HG02642 (cell line): ENCODE measurements around the gene GALNT18.

ENCODE experiments used
- ATAC-seq: cut with Tn5 transposase; IDR thresholded peaks from one replicate; pipeline ENCODE4 v1.9.1; 2021; ENCODE audit warnings: mild to moderate bottlenecking; ENCODE audit not compliant: unreplicated experiment, poor library complexity

GALNT18 gene

DNA sequence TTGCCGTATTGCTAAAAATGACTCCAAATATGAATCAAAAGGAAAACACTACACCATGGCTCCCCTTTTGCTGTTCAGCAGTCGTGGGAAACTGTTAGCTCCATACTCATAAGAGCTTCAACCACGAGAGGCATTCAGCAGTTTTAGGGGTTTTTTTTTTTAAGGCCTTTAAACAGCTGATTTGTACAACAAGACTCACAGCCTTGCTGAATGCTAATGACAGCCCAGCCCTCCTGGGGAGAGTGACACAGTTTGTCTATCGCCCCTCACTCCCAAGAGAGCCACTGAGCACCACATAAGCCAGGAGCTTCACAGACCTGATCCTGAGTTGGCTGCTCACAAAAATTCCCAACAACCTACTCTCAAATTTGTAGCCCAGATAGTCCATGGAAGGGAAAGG is 32.4 kb downstream of the GALNT18 start:
- ATAC-seq = no peak

DNA sequence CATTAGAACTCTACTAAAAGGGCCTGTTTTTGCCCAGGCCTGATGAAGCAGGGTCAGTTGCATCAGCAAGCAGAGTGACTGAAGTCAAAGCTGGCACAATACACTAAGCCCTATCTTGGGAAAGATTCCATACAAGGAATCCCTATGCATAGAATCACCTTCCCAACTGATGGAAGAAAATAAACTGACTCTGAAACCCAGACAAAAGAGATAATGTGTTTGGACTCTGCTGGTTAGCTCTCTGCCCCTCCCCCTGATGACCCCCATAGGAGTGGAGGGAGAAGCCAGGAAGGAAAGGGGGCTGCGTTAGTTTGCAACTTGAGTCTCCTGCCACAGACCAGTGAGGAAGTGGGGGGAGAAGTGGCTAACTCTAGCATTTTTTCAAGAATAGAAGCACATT is 32.9 kb downstream of the GALNT18 start:
- ATAC-seq = no peak

DNA sequence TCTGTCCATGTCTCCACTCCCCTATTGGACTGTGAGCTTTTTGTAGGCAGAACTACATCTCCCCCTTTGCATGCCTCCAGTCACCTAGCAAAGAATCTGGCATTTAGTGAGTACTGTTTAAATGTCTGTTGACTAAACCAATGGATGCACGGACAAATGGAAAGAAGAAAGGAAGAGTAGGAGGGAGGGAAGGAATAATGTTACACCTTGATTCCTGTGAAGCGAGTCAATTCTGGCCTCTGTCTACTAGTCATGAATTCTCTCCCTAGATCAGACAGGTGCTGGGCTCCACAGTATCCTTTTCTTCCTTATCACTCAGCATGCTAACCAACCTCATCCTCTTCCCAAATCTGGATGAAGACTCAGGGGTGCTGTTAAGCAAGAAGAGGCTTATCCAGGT is 33.6 kb downstream of the GALNT18 start:
- ATAC-seq = no peak

DNA sequence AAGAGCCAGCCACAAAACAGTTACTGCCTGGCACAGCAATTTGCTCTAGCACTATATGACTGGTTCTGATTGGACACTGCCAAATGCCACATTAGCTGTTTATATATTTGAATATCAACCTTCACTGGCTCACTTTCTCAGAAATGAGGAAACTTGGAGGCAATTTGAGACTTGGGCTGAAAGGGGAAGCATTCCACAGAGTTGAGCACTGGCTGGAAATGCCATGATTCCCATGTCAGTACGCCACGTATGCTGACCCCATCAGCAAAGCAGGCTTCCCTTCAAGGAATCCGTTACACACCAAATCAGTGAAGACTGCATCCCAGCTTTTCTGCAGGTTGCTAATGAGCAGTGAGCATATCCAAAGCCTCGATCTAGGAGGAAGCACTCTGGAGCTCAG is 34.7 kb downstream of the GALNT18 start:
- no peak for ATAC-seq

- ATAC-seq = no peak
Measured at GRCh38 chr11:11586465-11586864, 35.3 kb downstream of the GALNT18 start.

DNA sequence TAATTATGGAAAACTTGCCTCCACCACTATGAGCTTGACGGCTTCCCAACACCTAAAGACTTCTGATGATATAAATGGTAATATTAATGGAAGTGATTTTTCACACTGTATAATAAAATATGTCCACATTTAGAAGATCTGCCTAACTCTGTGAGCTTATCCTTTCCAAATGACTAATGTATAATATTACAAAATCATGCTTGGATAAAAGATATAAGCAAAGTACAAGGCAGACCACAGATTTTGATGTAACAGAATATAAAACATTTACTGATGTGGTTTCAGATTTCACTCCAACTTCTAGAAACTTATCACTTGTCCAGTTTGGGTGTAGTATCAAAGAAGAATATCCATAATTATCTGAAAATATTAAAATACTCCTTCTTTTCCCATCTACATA is 36.9 kb downstream of the GALNT18 start:
- no peak for ATAC-seq

- ATAC-seq = no peak
Measured at GRCh38 chr11:11584530-11584810, 37.3 kb downstream of the GALNT18 start.

GRCh38 chr11:11583801-11584529 is 37.8 kb downstream of the GALNT18 start:
- ATAC-seq = no peak

DNA sequence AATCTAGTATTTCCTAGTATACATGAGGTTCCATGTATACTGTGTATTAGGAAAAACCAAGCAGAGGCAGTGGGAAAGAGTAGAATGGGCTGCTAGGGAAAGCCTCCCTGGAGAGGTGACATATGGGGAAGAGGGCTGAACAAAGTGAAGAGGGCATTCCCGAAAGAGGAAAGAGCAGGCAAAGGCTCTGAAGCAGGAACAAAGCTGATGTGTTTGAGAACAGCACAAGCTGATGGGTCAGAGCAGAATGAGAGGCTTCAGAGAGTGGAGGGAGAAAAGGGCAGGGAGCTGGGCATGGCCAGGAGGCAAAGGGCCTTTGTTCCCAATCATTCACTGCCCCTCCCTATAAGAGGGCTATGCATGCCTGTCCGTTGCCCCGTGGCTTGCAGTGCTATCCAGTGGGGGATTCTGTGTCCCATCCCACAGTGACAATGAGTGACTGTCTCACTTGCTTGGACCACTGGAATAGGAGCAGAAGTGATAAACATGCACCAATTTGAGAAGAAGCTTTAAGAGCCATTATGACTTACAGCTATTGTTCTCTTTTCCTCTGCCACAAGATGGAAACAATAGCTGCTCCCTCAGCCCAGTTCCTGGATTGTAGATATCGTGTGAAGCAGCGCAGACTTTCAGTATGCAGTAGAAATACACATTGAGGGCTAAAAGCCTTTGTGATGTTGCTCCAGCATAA is 39.6 kb downstream of the GALNT18 start:
- ATAC-seq = no peak

- ATAC-seq = no peak
Measured at GRCh38 chr11:11581481-11581880, 40.3 kb downstream of the GALNT18 start.

DNA sequence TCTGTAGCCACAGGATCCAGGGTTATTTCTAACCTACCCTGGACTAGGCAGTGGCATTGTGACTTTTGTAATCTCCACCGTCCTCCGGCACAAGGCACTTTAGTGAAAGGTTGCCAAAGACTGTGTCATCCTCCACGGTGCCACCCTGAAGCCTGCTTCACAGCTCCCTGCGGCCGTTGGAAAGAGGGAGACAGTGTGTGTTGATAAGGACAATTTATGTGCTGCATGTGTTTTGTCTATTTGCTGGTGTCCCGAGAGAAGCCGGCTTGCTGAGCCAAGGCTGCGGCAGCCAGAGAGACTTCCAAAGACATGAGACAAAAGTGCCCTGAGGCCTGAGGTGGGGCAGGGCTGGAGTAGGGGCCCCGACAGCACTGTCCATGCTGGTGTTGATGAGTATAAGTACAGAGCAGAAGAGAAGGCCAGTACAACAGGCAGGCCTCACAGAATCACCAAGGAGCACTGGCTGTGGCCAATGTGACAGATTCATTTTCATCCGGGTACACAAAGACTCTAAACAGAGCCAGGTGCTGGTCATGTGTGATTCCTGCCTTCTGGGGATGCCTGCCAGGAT is 40.9 kb downstream of the GALNT18 start:
- no peak for ATAC-seq

DNA sequence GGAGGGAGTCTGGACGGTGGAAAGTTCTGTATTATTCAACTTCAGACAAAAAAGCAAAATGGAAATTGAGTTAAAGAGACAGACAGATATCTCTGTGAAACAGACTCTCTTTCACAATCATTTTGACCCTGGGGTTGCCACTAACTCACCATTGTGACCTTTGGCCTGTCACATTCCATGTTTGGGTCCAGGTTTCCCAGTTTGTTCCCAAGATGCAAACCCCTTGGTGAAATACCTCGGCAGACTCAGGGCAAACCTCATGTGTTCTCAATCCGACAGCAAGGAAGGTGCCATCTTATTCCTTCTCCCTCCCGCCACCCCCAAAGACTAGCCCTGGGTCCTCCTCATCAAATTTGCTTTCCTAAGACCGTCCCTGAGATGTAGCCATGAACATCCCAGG is 41.8 kb downstream of the GALNT18 start:
- ATAC-seq = no peak

DNA sequence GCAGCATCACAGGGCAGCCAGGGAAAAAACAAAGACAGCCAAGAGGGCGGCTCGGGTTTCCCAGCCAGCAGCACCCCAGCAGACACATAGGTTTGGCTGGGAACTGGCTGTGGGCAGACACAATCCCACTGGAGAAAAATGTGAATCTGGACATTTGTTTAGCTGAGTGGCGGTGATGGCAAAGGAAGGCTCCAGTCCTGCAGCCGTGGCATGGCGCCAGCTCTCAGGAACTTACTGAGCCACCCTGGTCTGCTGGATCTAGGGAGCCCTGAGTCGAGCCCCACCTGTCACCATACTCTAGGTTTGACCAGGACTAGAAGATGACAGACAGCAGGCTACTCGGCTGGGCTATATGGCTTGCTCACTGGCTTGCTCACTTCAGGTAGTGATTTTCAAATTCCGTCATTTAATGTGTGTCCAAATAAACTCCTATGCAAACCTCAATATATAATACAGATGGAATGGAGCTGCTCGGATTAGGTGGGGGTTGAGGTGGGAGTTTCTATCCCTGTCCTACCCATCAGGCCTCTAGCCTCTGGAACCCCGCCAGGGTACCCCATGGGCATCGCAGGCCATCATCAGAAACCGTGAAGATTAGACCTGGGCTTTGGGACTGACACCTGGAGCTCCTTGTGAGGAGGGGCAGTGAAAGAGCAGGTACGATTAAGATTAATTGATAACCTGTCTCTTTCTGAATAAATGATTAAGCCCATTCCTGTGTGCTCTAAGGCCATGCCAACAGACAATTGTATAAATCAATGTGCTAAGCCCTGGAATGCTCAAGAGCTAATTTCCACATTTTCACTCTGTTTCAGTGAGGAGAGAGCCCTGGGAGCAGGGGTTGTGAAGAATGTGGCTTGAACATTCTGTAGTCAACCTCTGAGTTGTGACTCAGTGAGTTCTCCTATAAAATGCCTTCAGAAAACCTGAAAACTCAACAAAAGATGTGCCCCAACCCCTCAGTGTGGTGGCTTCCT is 42.5 kb downstream of the GALNT18 start:
- ATAC-seq = no peak

GRCh38 chr11:11577932-11578911 is 43.6 kb downstream of the GALNT18 start:
- no peak for ATAC-seq

DNA sequence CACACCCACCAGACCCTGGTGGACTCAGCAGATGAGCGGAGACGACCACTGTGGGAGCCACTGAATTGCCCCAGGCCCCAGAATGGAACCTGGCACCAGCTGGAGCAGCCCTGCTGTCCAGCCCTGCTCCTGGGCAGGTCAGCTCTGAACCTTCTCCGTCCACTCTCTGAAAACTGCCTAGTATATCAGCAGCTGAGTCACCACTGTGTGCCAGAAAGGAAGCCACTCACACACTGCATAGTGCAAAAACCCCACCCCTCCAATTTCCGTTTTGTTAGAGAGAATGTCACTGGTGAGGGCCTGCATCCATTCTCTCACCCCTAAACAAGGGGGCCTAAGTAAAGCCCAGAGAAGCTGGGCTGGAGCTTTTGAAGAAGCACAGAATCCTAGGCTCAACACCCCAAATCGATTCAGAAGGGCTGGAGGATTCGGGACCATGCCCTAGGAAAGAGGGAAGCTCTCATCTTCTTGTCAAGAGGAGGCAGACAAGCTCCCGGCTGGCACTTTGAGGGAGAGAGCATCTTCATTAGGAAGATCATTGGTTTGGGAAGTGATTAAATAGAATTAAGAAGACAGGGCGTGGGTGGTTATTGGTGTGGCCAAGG is 44.5 kb downstream of the GALNT18 start:
- ATAC-seq = no peak

DNA sequence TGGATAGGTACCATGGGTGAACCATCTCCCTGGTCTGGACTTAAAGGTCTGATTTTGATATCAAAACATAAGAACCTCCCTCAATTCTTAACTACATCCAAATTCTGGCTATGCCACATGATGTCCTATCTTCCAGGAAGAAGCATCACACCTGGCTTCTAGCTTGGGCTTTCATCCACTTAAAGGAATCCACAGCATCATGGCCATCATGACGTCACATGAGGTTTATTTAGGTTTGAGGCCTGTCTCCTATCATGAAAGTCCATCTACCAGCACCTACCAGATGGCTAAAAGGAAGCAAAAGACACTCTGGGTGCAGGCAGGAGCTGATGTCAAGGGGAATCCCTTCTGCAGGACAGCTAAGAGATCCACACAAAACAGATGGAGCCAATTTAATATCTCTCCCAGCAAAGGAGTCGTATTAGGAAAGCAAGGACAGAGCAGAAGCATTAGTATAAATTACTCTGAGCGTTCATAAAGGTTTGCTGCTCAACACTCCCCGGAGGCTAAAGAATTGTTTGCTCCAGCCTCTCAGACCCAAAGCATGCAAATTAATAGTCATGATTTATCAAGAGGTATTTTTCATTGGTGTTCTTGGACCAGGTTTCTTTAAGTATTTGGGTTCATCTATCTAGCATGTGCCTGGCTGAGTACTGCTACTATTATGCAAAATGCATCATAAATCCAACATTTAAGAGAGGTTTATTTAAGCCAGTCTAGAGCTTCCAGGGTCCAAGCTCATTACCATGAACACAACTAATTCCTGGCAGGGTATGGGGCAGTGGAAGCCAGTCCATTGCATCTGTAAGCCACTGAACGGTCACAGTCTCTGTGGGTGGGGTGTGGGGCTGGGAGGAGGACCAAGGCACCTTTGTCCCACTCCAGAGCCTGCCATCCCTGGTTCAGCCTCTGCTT is 47.2 kb downstream of the GALNT18 start:
- ATAC-seq = no peak

DNA sequence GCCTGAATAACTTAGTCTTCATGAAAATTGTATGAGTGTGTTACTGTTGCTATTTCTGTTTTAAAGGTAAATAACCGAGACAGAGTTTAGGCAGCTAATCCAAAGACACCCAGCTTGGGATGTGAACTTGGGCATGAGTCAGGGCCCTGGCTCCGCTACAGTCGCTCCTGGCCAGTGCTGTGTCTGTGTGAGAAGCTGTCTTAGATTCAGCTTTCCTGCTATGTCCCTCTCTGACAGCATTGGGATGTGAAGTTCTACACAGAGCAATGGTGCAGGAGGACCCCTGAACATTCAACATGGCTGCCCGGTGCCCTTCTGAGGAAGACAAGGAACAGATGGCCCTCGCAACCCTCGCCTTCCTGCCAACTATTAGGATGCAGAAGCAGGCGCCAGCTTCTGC is 49.4 kb downstream of the GALNT18 start:
- no peak for ATAC-seq

GRCh38 chr11:11571893-11572292 is 49.9 kb downstream of the GALNT18 start:
- no peak for ATAC-seq
